HG02970 (cell line): ENCODE measurements around the gene NLRP13.
"Not testable (repeated sequence)": the region's sequence is repeated elsewhere in the genome, so short reads cannot be mapped to it uniquely, and the experiment has no call there.

Experiments
- ATAC-seq: cut with Tn5 transposase; IDR thresholded peaks from one replicate; pipeline ENCODE4 v1.9.1; 2021; ENCODE audit warnings: mild to moderate bottlenecking, moderate library complexity, moderate number of reproducible peaks; ENCODE audit not compliant: unreplicated experiment, low FRiP score

The NLRP13 gene

GRCh38 chr19:55931936-55932386, at the start of gene NLRP13:
Gene NLRP13, minus strand, starts transcription at chr19:55932336. Its CDS starts 25 bp downstream, at chr19:55932311.
- no peak for ATAC-seq

- ATAC-seq: no peak
Observed at GRCh38 chr19:55980415-55980814, 48.3 kb upstream of the NLRP13 start.

GRCh38 chr19:55973982-55974381, 41.8 kb upstream of the NLRP13 start:
- ATAC-seq: no peak

GRCh38 chr19:55962186-55962585, 30.1 kb upstream of the NLRP13 start:
- ATAC-seq: no peak

GRCh38 chr19:55959996-55960675, 28.0 kb upstream of the NLRP13 start:
- ATAC-seq: no peak

- no peak for ATAC-seq
Observed at GRCh38 chr19:55958356-55958755, 26.2 kb upstream of the NLRP13 start.

GRCh38 chr19:55956431-55956830, 24.3 kb upstream of the NLRP13 start:
- ATAC-seq: no peak

- not testable (repeated sequence) for ATAC-seq
Observed at GRCh38 chr19:55950566-55950965, 18.4 kb upstream of the NLRP13 start.

- ATAC-seq: no peak
Observed at GRCh38 chr19:55947532-55947931, 15.4 kb upstream of the NLRP13 start, which contains the start of gene NLRP8. Gene NLRP8, plus strand, starts transcription at chr19:55947832.

- ATAC-seq: no peak
Observed at GRCh38 chr19:55940306-55940705, 8.2 kb upstream of the NLRP13 start.

- ATAC-seq: no peak
Observed at GRCh38 chr19:55939206-55939605, 7.1 kb upstream of the NLRP13 start.

- no peak for ATAC-seq
Observed at GRCh38 chr19:55935206-55935605, 3.1 kb upstream of the NLRP13 start.

GRCh38 chr19:55930996-55931515, 1.1 kb downstream of the NLRP13 start:
- no peak for ATAC-seq

- not testable (repeated sequence) for ATAC-seq
Observed at GRCh38 chr19:55929258-55929657, 2.9 kb downstream of the NLRP13 start.

GRCh38 chr19:55927991-55928390, 4.1 kb downstream of the NLRP13 start:
- ATAC-seq: no peak

- no peak for ATAC-seq
Observed at GRCh38 chr19:55923556-55923955, 8.6 kb downstream of the NLRP13 start.

- ATAC-seq: no peak
Observed at GRCh38 chr19:55913643-55914268, 18.4 kb downstream of the NLRP13 start.

- no peak for ATAC-seq
Observed at GRCh38 chr19:55912916-55913315, 19.2 kb downstream of the NLRP13 start.

- no peak for ATAC-seq
Observed at GRCh38 chr19:55909801-55910200, 22.3 kb downstream of the NLRP13 start.

GRCh38 chr19:55907746-55908145, 24.4 kb downstream of the NLRP13 start:
- ATAC-seq: no peak

- no peak for ATAC-seq
Observed at GRCh38 chr19:55907286-55907685, 24.9 kb downstream of the NLRP13 start.
